Stimulated activated CD4-positive, alpha-beta T cell treated with anti-CD3 and anti-CD28 coated beads, Interleukin-4, amount 100 ng/mL, for 4 hours (primary cell): ENCODE measurements around the gene TTC28.

Experiments used
- DNase-seq, 2 experiments: peaks; one replicate each; pipeline ENCODE4 v3.0.0-alpha.2; 2020

The TTC28 gene

GRCh38 chr22:28344918-28345703 is 334.5 kb downstream of the TTC28 start:
- DNase-seq, result no peak

DNA sequence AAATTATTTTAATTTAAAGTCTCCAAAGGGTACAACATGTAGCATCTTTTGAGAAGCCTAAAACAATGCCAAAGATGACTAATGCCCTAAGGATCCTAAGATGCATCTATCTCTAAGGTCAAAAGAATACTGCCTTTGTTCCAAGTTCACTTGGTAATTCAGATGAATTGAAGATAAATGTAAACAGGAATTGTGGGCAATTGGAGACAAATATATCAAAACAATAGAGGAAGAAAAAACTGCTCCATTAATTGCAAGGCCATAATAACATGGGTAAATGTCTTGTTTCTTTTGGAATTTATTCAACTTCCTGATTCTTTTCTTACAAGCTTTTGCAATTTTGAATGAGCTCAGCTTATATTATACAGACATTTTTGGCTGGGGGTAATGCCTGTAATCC is 338.6 kb downstream of the TTC28 start:
- no peak for DNase-seq

DNA sequence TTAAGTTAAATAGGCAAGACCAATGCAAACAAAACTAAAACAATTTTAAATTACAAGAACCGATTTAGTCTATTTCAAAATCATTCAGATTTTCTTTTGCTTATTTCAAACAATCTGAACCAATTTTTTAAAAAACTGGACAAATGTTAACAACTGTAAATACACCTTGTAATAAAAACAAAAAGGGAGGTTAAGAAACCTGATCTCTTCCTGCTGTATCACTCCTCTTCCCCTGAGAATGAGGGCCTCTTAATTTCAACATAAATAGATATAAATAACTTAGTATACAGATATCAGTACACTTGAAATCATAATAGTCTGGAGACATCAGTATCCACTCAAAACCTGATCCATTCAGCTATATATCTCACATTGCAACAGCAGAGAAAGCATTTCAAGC is 346.6 kb downstream of the TTC28 start:
- no peak for DNase-seq

DNA sequence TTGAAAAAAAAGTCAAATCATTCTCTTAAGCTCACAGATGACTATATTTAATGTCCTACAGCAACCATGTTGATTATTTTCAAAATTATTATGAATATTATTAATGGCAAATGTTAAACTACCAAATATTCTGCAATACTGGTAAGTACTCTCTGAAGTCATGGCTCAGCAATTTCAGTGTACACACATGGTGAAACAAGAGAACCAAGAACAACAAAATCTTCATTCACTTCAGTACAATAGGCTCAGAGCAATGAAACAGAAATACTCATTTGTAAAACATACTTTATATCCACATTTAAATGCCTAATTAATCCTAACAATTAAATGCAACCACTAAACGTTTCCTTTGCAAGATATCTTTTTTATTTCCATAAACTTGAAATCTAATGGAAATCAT is 347.2 kb downstream of the TTC28 start:
- DNase-seq, result no peak

DNA sequence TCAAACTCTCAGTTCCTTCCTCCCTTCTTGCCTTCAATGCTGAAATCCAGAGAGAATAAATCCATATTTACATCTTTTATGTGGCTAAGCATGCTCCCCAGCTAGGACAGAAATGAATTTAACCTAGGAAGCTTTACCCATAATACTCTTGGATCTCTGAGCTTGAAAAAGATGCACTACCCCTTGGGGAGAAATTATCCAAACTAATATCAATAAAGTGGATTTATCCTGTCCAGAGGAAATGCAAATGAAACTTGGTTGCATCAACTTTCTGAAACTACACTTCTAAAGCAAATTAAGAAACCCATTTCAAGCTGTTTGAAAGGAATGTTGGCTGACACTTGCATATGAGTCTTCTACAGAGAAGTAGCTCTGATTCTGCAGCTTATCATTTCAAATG is 347.9 kb downstream of the TTC28 start:
- DNase-seq, result no peak

DNA sequence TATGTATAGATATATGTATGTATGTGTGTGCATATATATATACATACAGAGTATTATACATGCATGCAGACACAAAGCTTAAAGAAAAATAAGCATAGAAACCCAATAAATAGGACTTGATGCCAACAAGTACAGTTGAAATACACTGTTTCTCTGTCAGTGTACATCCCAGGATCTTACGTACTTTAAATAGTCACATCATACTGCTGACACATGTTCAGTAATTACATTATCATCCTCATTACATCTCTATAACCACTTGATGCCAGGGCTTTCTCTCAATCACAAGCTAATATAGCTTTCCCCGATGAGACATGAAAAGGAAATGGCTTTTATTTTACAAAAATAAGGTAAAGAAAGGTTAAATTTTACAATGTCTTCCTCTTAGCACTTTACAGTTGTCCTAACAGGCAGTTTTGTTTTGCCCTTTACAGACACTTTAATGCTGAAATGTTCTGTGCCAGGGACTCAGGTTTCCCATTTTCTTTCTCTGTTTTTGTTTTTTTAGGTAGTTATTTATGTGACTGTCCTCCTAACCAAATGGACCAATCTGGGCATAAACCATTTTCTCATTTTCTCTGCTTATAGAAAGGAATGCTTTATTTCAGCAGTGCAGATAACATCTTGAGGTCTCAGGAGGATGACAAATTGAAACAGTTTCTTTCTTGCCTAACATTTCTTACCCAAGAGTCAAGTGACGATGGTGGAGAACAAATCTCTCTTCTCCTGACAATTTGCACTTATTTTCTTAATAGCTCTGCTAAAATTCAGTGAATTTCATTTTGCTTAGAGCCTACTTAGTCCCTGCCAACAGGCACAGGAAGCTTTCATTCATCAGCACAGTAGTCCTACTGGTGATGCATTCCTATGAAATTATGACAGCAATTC is 350.2 kb downstream of the TTC28 start:
- DNase-seq, result no peak

DNA sequence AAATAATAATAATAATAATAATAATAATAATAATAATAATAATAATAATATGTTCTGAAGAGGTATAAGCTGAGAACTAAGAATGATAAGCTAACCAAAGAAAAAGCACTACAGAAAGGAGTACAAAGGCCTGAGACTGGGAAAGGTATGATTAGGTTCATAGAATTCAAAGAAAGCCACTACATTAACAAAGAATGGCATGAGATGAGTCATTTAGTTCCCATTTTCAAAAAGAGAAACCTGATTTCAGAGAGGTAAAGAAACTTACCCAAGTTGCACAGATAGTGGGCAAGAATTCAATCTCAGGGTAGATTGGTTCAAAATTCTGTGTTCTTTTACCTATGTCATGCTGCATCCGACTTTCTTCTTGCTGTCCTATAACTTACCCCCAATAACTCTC is 350.9 kb downstream of the TTC28 start:
- no peak for DNase-seq

- no peak for DNase-seq
Observed at GRCh38 chr22:28316014-28316413, 363.6 kb downstream of the TTC28 start.

- no peak for DNase-seq
Observed at GRCh38 chr22:28314959-28315358, 364.7 kb downstream of the TTC28 start.

GRCh38 chr22:28310299-28310698 is 369.3 kb downstream of the TTC28 start:
- DNase-seq, result no peak

DNA sequence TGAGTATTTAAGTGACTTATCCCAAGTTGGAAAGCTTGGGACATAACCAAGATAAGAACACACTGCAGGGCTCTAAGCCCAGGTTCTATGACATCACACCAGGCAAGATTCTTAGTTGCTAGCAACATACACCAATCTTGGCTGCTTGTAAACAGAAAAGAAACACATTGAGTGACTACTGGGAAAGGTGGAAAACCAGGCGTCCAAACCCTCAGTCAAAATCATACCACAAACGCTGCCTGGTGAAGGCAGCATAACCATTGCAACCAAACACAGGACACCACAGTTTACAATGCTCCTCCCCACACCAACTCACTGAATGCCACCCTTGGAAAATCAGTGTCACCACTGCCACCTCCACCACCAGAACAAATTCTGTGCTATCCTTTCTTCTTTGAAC is 379.9 kb downstream of the TTC28 start:
- DNase-seq, result no peak

GRCh38 chr22:28299309-28299708 is 380.3 kb downstream of the TTC28 start:
- no peak for DNase-seq

- DNase-seq, result no peak
Observed at GRCh38 chr22:28297504-28297903, 382.1 kb downstream of the TTC28 start.

GRCh38 chr22:28296452-28296851 is 383.2 kb downstream of the TTC28 start:
- DNase-seq, result no peak

- DNase-seq, result no peak
Observed at GRCh38 chr22:28283068-28283654, 396.5 kb downstream of the TTC28 start.

- no peak for DNase-seq
Observed at GRCh38 chr22:28282405-28283067, 397.1 kb downstream of the TTC28 start.

DNA sequence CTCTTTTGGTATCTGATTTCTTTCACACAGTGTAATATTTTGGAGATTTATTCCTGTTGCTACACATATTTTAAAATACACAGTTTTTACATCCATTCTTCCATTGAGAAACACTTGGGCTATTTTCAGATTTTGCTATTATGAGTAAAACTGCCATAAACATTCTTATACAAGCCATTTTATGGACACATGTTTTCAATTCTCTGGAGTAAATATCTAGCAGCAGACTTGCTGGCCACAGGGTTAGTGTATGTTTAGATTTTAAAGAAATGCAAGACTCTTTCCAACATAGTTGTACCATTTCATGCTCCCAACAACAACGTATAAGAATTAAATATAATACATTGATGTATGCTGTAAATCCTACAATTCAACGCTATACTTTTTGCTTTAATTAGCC is 399.8 kb downstream of the TTC28 start:
- DNase-seq, result no peak

DNA sequence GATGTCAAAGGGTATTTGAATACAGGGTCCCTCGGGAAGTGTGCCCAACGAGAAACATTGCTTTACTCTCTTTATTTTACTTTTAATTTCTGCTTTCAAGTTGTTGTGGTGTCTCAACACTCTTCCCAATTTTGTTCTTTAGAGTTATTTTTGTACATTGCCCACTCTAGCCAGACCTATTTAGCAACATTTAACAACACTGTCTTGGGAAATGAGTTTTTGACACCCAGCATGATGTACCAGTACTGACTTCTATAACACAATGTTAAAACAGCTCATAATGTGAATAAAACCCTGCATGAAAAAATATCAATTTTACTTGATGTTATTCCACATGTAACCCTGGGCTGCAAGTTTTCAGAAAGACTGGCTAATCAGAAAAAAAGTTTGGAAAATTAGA is 410.4 kb downstream of the TTC28 start:
- DNase-seq, result no peak

DNA sequence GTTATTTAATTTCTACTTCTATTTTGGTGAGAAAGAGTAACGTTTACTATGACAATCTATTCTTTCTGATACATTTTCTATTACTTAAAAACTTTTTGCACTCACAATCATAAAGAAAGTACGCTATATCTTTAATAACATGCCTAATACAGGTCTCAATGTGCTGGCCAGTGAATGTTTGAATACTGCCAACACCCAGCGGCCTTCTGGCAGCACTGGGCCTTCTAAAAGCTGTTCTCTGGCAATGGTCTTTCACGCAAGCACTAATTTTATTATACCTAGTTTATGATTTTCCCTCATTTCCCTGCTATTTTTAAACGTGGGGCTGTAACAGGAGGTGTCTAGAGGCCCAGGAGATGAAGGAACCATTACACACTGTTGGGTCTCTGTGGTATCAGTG is 410.8 kb downstream of the TTC28 start:
- DNase-seq, result no peak

GRCh38 chr22:28268171-28268570 is 411.5 kb downstream of the TTC28 start:
- DNase-seq, result no peak

GRCh38 chr22:28260619-28261018 is 419.0 kb downstream of the TTC28 start:
- no peak for DNase-seq

- DNase-seq, result no peak
Observed at GRCh38 chr22:28259774-28260312, 419.8 kb downstream of the TTC28 start.

- no peak for DNase-seq
Observed at GRCh38 chr22:28254396-28254795, 425.2 kb downstream of the TTC28 start.
